Lower leg skin (tissue), 3 donors: ENCODE data around the gene SP4.

Source experiments
- CTCF ChIP-seq, 3 donors: fragments of 450-650 bp; IDR thresholded peaks; one replicate each; pipeline ENCODE4 v1.5.1; 2016; ENCODE audit warnings: antibody characterized with exemption in 3 of 3, mild to moderate bottlenecking in 3 of 3, moderate library complexity in 2 of 3
- POLR2A ChIP-seq, 2 donors: fragments of 450-650 bp; IDR thresholded peaks; one replicate each; pipeline ENCODE4 v1.6.1; 2016 to 2017; ENCODE audit warnings: antibody characterized with exemption in 2 of 2, mild to moderate bottlenecking in 1 of 2, moderate library complexity in 1 of 2

DNA sequence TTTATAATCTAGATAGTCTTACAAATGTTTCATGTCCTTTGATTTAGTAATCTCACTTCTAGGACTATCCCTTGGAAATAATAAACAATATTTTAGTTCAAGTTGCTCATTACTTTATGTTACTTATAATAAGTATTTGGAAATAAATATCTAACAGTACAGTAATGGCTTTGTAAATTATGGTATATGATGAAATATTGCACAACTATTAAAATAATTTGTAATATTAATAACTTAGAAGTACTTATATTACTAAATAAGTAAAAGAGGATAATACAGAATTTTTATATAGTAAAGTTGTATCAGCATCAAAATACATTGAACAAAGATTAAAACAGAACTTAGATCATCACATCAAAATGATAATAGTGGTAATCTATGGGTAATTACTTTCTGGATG, 41.1 kb downstream of the SP4 start:
- TF ChIP-seq POLR2A (IDR thresholded peaks at IDR 0.05) (no peak), CTCF (IDR thresholded peaks at IDR 0.05) (no peak)
